Medulla oblongata (tissue), 1 donor: ENCODE results near the gene CAD.
A peak's percentile ranks its signal among the peaks of the same experiment; 100 is the strongest.
"Not testable (repeated sequence)": the region's sequence is repeated elsewhere in the genome, so short reads cannot be mapped to it uniquely, and the experiment has no call there.

ENCODE experiments used
- DNase-seq: peaks from one replicate; pipeline ENCODE4 v3.0.0-alpha.2; 2015; ENCODE audit errors: extremely low spot score

Gene CAD

GRCh38 chr2:27256855-27257454, 39.8 kb downstream of the CAD start:
- DNase-seq: no peak

- no peak for DNase-seq
Measured at GRCh38 chr2:27258051-27258450, 40.9 kb downstream of the CAD start.

- no peak for DNase-seq
Measured at GRCh38 chr2:27261241-27261925, 44.2 kb downstream of the CAD start.

GRCh38 chr2:27261926-27262298, 44.7 kb downstream of the CAD start:
- no peak for DNase-seq

- no peak for DNase-seq
Measured at GRCh38 chr2:27262379-27263286, 45.5 kb downstream of the CAD start, which contains the start of gene SLC30A3. Gene SLC30A3 (minus strand): TSS chr2:27263047. CDS start chr2:27262906, 141 bp downstream.

- no peak for DNase-seq
Measured at GRCh38 chr2:27263287-27264252, 46.4 kb downstream of the CAD start.

GRCh38 chr2:27264253-27264752, 47.1 kb downstream of the CAD start:
- no peak for DNase-seq

- DNase-seq: peak; percentile 9
Measured at GRCh38 chr2:27264753-27265535, 47.8 kb downstream of the CAD start.

- DNase-seq: no peak
Measured at GRCh38 chr2:27265536-27265870, 48.3 kb downstream of the CAD start.

- DNase-seq: not testable (repeated sequence)
Measured at GRCh38 chr2:27268296-27268695, 51.1 kb downstream of the CAD start.

GRCh38 chr2:27270131-27270530, 53.0 kb downstream of the CAD start:
- DNase-seq: no peak

GRCh38 chr2:27270670-27271069, 53.5 kb downstream of the CAD start:
- DNase-seq: no peak

GRCh38 chr2:27271631-27272340, 54.6 kb downstream of the CAD start:
- no peak for DNase-seq

GRCh38 chr2:27272537-27273522, 55.7 kb downstream of the CAD start:
- DNase-seq: not testable (repeated sequence)

- no peak for DNase-seq
Measured at GRCh38 chr2:27275211-27276150, 58.3 kb downstream of the CAD start, which contains the start of gene DNAJC5G. Gene DNAJC5G (plus strand): TSS chr2:27275433. CDS start chr2:27276729, 1,296 bp downstream.

GRCh38 chr2:27278010-27278409, 60.8 kb downstream of the CAD start:
- DNase-seq: no peak

- DNase-seq: no peak
Measured at GRCh38 chr2:27280826-27281225, 63.7 kb downstream of the CAD start.
